ENCODE measurements around the gene ADAMTS13.

Gene ADAMTS13

GRCh38 chr9:133405508-133406438 is 16.4 kb upstream of the ADAMTS13 start:
- Histone ChIP-seq H3K36me3 (ENCODE audit: insufficient read depth) (no peaks in the 10 kb centered on the region), H3K4me2 (no peak overlapping the region), H3K4me1 (ENCODE audit: low read depth, poor library complexity, severe bottlenecking) (no peaks in the 10 kb centered on the region), H4K20me1 (ENCODE audit: insufficient read depth) (no peaks in the 10 kb centered on the region), H3K27me3 (ENCODE audit: insufficient read depth, low read depth) (no peaks in the 10 kb centered on the region), H3K9ac (no peak overlapping the region), H2AFZ (ENCODE audit: low read depth) (no peak overlapping the region), H3K27ac (no peak overlapping the region), H3K79me2 (ENCODE audit: insufficient read depth, low read depth) (no peaks in the 10 kb centered on the region), H3K4me3 (IDR thresholded peaks at IDR 0.05; ENCODE audit: insufficient read depth, low read depth, low read length) (no peak overlapping the region)
- TF ChIP-seq CTCF (conservative IDR thresholded peaks at IDR 0.05; ENCODE audit: low read depth, low read length) = no peak

GRCh38 chr9:133406480-133407307 is 15.5 kb upstream of the ADAMTS13 start:
- Histone ChIP-seq H3K4me1 (ENCODE audit: low read depth, poor library complexity, severe bottlenecking) (no peaks in the 10 kb centered on the region), H3K79me2 (ENCODE audit: insufficient read depth, low read depth) (no peaks in the 10 kb centered on the region), H3K36me3 (ENCODE audit: insufficient read depth) (no peaks in the 10 kb centered on the region), H4K20me1 (ENCODE audit: insufficient read depth) (no peaks in the 10 kb centered on the region), H3K9ac (no peak overlapping the region), H3K4me3 (IDR thresholded peaks at IDR 0.05; ENCODE audit: insufficient read depth, low read depth, low read length) (no peak overlapping the region), H2AFZ (ENCODE audit: low read depth) (no peak overlapping the region), H3K27ac (no peak overlapping the region), H3K27me3 (ENCODE audit: insufficient read depth, low read depth) (no peaks in the 10 kb centered on the region), H3K4me2 (no peak overlapping the region)
- peak; percentile 85 for TF ChIP-seq CTCF (conservative IDR thresholded peaks at IDR 0.05; ENCODE audit: low read depth, low read length)

- no peaks in the 10 kb centered on the region for H4K20me1 ChIP-seq (ENCODE audit: insufficient read depth)
- H3K36me3 ChIP-seq (ENCODE audit: insufficient read depth) = no peaks in the 10 kb centered on the region; the same call in 1 of the 2 replicates
- H2AFZ ChIP-seq (ENCODE audit: low read depth) = no peak overlapping the region
- H3K4me3 ChIP-seq (IDR thresholded peaks at IDR 0.05; ENCODE audit: insufficient read depth, low read depth, low read length) = no peak overlapping the region
- no peak overlapping the region for H3K27ac ChIP-seq
- no peak overlapping the region for H3K9ac ChIP-seq
- H3K27me3 ChIP-seq (ENCODE audit: insufficient read depth, low read depth) = no peaks in the 10 kb centered on the region
- TF ChIP-seq CTCF (conservative IDR thresholded peaks at IDR 0.05; ENCODE audit: low read depth, low read length) = no peak
- H3K79me2 ChIP-seq (ENCODE audit: insufficient read depth, low read depth) = no peaks in the 10 kb centered on the region
- H3K4me2 ChIP-seq = no peak overlapping the region
- H3K4me1 ChIP-seq (ENCODE audit: low read depth, poor library complexity, severe bottlenecking) = no peaks in the 10 kb centered on the region
Observed at GRCh38 chr9:133408042-133408441, 14.1 kb upstream of the ADAMTS13 start.

GRCh38 chr9:133415170-133415569 is 7.0 kb upstream of the ADAMTS13 start:
- Histone ChIP-seq H3K4me3 (IDR thresholded peaks at IDR 0.05; ENCODE audit: insufficient read depth, low read depth, low read length) (no peak overlapping the region), H2AFZ (ENCODE audit: low read depth) (no peak overlapping the region), H3K79me2 (ENCODE audit: insufficient read depth, low read depth) (peaks cover 28% of the 10 kb centered on the region; the same call in 1 of the 2 replicates), H3K4me2 (no peak overlapping the region), H4K20me1 (ENCODE audit: insufficient read depth) (no peaks in the 10 kb centered on the region), H3K27me3 (ENCODE audit: insufficient read depth, low read depth) (no peaks in the 10 kb centered on the region), H3K36me3 (ENCODE audit: insufficient read depth) (peaks cover 4% of the 10 kb centered on the region; the same call in 1 of the 2 replicates), H3K9ac (no peak overlapping the region), H3K27ac (no peak overlapping the region), H3K4me1 (ENCODE audit: low read depth, poor library complexity, severe bottlenecking) (peaks cover 8% of the 10 kb centered on the region)
- no peak for TF ChIP-seq CTCF (conservative IDR thresholded peaks at IDR 0.05; ENCODE audit: low read depth, low read length)
